ACC112 (cell line): ENCODE data around the gene NAT16.

ENCODE experiments used
- H2AFZ ChIP-seq: fragments of 200-600 bp; sonication (generic); one replicate; pipeline ENCODE4 v1.6.0; 2017; ENCODE audit warnings: antibody characterized with exemption, low read length; ENCODE audit not compliant: unreplicated experiment
- H3K27ac ChIP-seq: fragments of 200-600 bp; sonication (generic); 2 replicates; pipeline ENCODE4 v1.5.1; 2014; ENCODE audit warnings: low read depth, mild to moderate bottlenecking, antibody characterized with exemption, low read length, moderate library complexity
- H3K27me3 ChIP-seq: fragments of 200-600 bp; sonication (generic); 2 replicates; pipeline ENCODE4 v1.6.1; 2014; ENCODE audit warnings: mild to moderate bottlenecking, antibody characterized with exemption, low read length, moderate library complexity, mixed read lengths; ENCODE audit not compliant: insufficient read depth
- H3K36me3 ChIP-seq: fragments of 200-600 bp; sonication (generic); 2 replicates; pipeline ENCODE4 v1.6.1; 2016; ENCODE audit warnings: mild to moderate bottlenecking, antibody characterized with exemption, low read length, moderate library complexity, mixed read lengths; ENCODE audit not compliant: insufficient read depth
- H3K4me1 ChIP-seq: fragments of 200-600 bp; sonication (generic); one replicate; pipeline ENCODE4 v1.6.1; 2016; ENCODE audit warnings: low read length, mixed read lengths; ENCODE audit not compliant: insufficient read depth, unreplicated experiment, control insufficient read depth
- H3K4me3 ChIP-seq: fragments of 200-600 bp; sonication (generic); 2 replicates; pipeline ENCODE4 v1.5.1; 2014; ENCODE audit warnings: mild to moderate bottlenecking, low read depth, low read length
- H3K79me2 ChIP-seq: fragments of 200-600 bp; sonication (generic); one replicate; pipeline ENCODE4 v1.6.0; 2016; ENCODE audit warnings: low read length; ENCODE audit not compliant: control insufficient read depth, unreplicated experiment, insufficient read depth

The NAT16 gene

DNA sequence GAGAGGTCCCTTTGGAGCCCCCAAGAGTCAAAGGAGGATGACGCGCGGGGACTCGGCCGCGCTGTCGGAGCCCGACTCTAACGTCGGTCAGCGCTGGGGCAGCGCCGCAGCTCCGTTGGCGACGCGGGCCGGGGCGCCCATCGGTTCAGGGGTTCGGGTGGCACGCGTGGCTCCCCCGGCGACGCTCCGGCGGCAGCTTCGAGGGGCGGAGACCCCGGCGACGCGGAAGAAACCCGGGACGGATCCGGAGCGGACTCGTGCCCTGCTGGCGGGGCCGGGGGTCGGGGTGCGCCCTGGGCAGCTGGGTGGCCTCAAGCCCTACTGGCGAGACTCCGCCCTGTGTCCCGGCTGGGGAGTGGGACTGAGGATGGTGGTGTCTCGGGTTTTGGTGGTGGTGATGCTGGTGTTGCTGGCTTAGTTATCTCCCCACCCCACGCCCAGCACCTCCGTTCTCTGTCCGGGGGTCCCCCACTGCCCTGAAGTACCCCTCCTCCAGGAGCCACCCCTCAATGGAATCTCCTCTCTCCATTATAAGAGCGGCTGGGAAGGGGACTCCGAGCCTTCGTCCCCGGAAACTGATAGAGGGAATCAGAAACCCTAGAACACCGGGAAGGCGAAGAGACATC, at the start of gene NAT16:
NAT16 (minus strand) TSS at position 164 of the 626 bp plus-strand sequence. CDS start 5,486 bp downstream, outside the sequence.
- Histone ChIP-seq H3K4me3 (peak within 1 kb of the TSS; percentile 52), H3K27ac (no peak within 1 kb of the TSS), H3K36me3 (no peaks in the 10 kb centered on the region), H2AFZ (no peak within 1 kb of the TSS), H3K79me2 (no peaks in the 10 kb centered on the region), H3K27me3 (peaks cover 54% of the 10 kb centered on the region), H3K4me1 (peaks cover 6% of the 10 kb centered on the region)

DNA sequence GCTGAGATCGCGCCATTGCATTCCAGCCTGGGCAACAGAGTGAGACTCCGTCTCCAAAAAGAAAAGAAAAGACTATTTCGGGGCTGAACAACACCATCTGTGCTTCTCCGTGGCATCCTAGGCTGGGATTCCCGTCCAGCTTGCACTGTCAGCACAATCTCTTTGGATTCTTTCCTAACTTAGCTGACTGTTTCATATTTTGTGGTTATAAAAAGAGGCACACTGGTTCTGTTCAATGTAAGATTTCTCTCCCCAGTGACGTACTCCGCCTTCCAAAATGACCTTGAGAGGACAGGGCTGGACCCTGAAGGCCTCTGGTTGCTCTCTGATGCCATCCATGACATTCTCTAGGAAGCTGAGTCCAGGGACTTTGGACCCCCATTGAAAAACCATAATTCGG, 46.6 kb upstream of the NAT16 start:
- no peak overlapping the region for H3K27ac ChIP-seq
- peaks cover 1% of the 10 kb centered on the region for H3K4me1 ChIP-seq
- H3K36me3 ChIP-seq, result peaks cover 9% of the 10 kb centered on the region; the same call in 1 of the 2 replicates
- H3K27me3 ChIP-seq, result no peaks in the 10 kb centered on the region
- H2AFZ ChIP-seq, result no peak overlapping the region
- H3K79me2 ChIP-seq, result no peaks in the 10 kb centered on the region
- no peak overlapping the region for H3K4me3 ChIP-seq

- Histone ChIP-seq H3K27me3 (no peaks in the 10 kb centered on the region), H3K36me3 (peaks cover 9% of the 10 kb centered on the region; the same call in 1 of the 2 replicates), H3K4me3 (no peak overlapping the region), H3K79me2 (peaks cover 6% of the 10 kb centered on the region), H2AFZ (no peak overlapping the region), H3K4me1 (no peaks in the 10 kb centered on the region), H3K27ac (no peak overlapping the region)
Observed at GRCh38 chr7:101225650-101226049, 45.6 kb upstream of the NAT16 start.

DNA sequence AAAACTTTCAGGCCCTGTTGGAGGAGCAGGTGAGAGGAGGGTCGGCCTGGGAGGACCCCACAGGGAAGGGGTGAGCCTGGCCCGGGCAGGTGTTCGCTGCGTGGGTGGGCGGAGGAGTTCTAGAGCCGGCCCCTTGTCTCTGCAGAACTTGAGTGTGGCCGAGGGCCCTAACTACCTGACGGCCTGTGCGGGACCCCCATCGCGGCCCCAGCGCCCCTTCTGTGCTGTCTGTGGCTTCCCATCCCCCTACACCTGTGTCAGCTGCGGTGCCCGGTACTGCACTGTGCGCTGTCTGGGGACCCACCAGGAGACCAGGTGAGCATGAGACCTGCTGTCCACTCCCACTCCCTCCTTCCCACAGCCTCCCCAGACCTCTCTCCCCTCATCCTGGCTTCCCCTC, 43.4 kb upstream of the NAT16 start:
- Histone ChIP-seq H3K27ac (no peak overlapping the region), H3K79me2 (peaks cover 26% of the 10 kb centered on the region), H3K4me3 (no peak overlapping the region), H3K4me1 (no peaks in the 10 kb centered on the region), H2AFZ (no peak overlapping the region), H3K27me3 (no peaks in the 10 kb centered on the region), H3K36me3 (peaks cover 9% of the 10 kb centered on the region; the same call in 1 of the 2 replicates)

DNA sequence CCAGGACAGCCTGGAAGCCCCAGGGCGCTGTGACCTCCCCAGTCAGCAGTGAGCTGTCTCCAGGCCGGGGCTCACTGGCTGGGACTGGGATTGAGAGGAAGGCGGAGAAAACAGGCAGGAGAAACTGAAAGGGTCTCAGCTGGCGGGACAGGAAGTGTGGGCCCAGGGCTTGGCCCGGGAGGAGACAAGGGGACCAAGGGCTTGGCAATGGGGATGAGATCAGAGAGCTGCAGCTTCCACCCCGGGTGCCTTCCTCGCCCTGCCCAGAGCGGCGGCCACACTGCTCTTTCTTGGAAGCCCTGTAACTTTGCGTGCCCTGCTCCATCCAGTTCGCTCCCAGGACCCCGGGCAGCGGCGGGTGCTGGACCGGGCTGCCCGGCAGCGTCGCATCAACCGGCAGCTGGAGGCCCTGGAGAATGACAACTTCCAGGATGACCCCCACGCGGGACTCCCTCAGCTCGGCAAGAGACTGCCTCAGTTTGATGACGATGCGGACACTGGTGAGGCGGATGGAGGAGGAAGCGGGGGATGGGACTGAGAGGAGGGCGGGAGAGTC, 42.3 kb upstream of the NAT16 start:
- Histone ChIP-seq H3K4me1 (no peaks in the 10 kb centered on the region), H3K36me3 (peaks cover 9% of the 10 kb centered on the region; the same call in 1 of the 2 replicates), H3K27ac (no peak overlapping the region), H3K27me3 (no peaks in the 10 kb centered on the region), H3K4me3 (no peak overlapping the region), H2AFZ (no peak overlapping the region), H3K79me2 (peaks cover 31% of the 10 kb centered on the region)

- H2AFZ ChIP-seq, result no peak overlapping the region
- peaks cover 9% of the 10 kb centered on the region; the same call in 1 of the 2 replicates for H3K36me3 ChIP-seq
- H3K27ac ChIP-seq, result no peak overlapping the region
- H3K79me2 ChIP-seq, result peaks cover 51% of the 10 kb centered on the region
- no peak overlapping the region for H3K4me3 ChIP-seq
- H3K27me3 ChIP-seq, result no peaks in the 10 kb centered on the region
- peaks cover 8% of the 10 kb centered on the region for H3K4me1 ChIP-seq
Observed at GRCh38 chr7:101220295-101220694, 40.2 kb upstream of the NAT16 start.

DNA sequence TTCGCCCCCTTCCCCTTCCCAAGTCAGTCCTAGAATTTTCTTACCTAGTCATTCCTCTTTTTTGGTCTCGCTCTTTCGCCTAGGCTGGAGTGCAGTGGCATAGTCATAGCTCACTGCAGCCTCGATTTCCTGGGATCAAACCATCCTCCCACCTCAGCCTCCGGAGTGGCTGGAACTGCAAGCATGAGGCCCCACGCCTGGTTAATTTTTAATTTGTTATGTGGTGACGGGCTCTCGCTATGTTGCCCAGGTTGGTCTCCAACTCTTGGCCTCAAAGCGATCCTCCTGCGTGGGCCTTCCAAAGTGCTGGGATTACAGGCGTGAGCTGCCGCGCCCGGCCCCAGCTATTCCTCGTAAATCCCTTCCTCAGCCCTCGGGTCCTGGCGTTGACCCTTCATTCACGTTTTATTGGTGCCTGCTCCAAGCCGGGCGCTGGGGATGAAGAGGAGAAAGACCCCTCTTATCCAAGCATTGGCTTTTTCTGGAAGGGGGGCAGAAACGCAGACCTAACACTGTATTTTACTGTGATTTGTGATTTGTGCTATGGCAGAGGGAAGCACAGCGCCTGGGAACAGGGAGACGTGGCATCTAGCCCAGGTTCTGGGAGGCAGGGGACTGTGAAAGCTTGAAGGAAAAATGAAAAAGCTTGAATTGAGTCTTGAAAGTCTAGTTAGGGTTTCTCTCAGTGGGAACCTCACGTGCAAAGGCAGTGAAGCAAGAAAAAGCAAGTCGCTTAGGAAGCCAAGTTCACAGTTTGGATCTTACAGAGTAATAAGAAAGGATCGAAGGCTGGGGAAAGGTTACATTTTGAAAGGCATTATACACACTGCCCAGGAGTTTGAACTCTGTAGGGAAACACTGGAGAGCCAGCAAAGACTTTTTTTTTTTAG, 38.4 kb upstream of the NAT16 start:
- no peaks in the 10 kb centered on the region for H3K27me3 ChIP-seq
- H3K4me3 ChIP-seq, result peak overlapping the region; percentile 95
- peak overlapping the region; percentile 95; the same call in 1 of the 2 replicates for H3K27ac ChIP-seq
- H3K4me1 ChIP-seq, result peaks cover 8% of the 10 kb centered on the region
- peaks cover 6% of the 10 kb centered on the region; the same call in 1 of the 2 replicates for H3K36me3 ChIP-seq
- peaks cover 56% of the 10 kb centered on the region for H3K79me2 ChIP-seq
- H2AFZ ChIP-seq, result peak overlapping the region; percentile 77

- peak within 1 kb of the TSS; percentile 80 for H2AFZ ChIP-seq
- H3K4me3 ChIP-seq, result peak within 1 kb of the TSS; percentile 95
- H3K27ac ChIP-seq, result peak within 1 kb of the TSS; percentile 95
- H3K27me3 ChIP-seq, result no peaks in the 10 kb centered on the region
- peaks cover 8% of the 10 kb centered on the region for H3K4me1 ChIP-seq
- peaks cover 56% of the 10 kb centered on the region for H3K79me2 ChIP-seq
- 0 out of 2 replicates have a peak, but pooled peaks cover 3% of the 10 kb centered on the region for H3K36me3 ChIP-seq
Observed at GRCh38 chr7:101217388-101218235, 37.5 kb upstream of the NAT16 start, which contains the start of the genes PLOD3 and ZNHIT1. Gene PLOD3, minus strand, starts transcription at chr7:101217581. Its CDS starts 307 bp downstream, at chr7:101217274. Gene ZNHIT1, plus strand, starts transcription at chr7:101218165. Its CDS starts 31 bp downstream, at chr7:101218196.

DNA sequence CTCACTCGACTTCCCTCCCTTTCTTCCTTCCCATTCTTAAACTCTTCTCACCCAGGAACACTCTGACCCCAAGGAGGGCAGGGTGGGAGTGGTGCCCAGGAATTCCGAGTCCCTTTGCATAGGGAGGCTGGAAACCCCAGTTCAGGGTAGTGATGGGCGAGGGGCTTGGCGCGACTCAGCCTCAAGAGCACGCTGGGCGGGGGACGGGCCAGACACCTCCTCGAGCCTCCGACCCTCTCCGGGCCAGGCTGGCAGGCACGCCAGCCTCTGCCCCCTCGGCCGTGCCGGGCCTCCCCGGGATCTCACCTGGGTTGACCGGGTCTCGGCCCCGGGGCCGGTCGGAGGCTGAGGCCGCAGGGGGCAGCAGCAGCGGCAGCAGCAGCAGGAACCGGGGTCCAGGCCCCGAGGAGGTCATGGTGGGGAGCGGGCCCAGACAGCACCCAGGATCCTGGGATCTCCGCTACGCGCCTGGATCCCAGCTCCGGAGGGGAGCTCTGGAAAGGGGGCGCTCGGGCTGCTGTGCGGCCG, 36.8 kb upstream of the NAT16 start:
- Histone ChIP-seq H3K4me1 (peaks cover 8% of the 10 kb centered on the region), H3K27ac (peak overlapping the region; percentile 95), H3K27me3 (no peaks in the 10 kb centered on the region), H3K36me3 (0 out of 2 replicates have a peak, but pooled peaks cover 3% of the 10 kb centered on the region), H3K4me3 (peak overlapping the region; percentile 95), H3K79me2 (peaks cover 56% of the 10 kb centered on the region), H2AFZ (peak overlapping the region; percentile 15)
